Activated T-cell treated with anti-CD3 and anti-CD28 coated beads for 1 hour (primary cell): ENCODE measurements around the gene GDPD1.
"Not testable (repeated sequence)": the region's sequence is repeated elsewhere in the genome, so short reads cannot be mapped to it uniquely, and the experiment has no call there.

Source experiments
- DNase-seq: peaks from one replicate; pipeline ENCODE4 v3.0.0-alpha.2; 2020; ENCODE audit warnings: low read depth

The GDPD1 gene

GRCh38 chr17:59254742-59255141 is 34.4 kb downstream of the GDPD1 start:
- DNase-seq: no peak

GRCh38 chr17:59257101-59257500 is 36.8 kb downstream of the GDPD1 start:
- DNase-seq: no peak

- DNase-seq: no peak
Measured at GRCh38 chr17:59260722-59261121, 40.4 kb downstream of the GDPD1 start.

DNA sequence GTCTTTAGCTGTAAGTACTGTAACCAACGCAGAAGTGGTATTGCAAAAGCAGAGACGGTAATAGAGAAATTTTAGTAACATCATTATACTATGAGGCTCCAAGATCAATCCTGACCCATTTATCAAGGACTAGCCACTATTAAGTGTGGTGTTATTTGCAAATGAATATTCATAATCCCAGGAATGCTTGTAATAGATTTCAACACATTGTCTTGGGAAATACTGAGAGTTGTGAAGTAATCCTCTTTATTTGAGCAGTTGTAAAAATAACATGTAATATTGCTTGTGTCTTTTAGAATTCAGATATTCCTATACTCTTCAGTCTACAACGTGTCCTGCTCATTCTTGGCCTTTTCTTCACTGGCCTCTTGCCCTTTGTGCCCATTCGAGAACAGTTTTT is 46.4 kb downstream of the GDPD1 start:
- DNase-seq: no peak

GRCh38 chr17:59267776-59268175 is 47.5 kb downstream of the GDPD1 start:
- DNase-seq: no peak

DNA sequence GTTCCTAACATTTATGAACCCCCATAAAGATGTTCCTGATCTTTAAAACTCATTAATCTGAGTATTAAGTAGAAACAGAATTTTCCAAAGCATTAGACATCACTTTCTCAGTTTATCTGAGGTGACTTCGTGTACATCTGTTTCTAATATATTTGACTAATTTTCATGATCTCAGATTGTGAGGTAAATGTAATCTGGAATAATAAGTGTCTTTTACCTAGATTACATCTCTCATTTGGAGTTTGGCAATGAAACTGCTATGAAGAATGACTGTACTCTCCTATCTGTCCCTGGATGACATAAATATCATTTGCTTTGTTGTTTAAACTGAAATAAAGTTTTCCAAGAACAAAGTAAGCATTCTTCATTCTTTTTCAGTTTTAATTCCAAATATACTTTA is 55.3 kb downstream of the GDPD1 start:
- DNase-seq: no peak

DNA sequence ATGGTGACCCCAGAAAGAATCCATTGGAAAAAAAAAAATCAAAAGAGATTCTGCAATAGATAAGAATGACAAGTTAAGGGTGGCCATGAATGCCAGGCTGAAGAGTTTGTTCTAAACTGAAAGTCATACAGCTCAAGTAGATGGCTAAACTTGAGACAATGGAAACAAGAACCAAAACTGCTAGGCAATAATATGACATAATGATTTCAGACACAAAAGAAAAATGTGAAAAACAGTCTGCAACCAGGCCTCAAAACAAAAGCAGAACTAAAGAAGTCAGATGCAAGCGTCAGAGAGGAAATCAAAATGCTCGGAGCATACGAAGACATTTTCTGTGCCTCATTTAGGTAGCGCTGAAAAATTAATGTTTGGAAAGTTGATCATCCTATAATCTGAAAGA is 56.7 kb downstream of the GDPD1 start:
- DNase-seq: no peak

GRCh38 chr17:59278406-59278805 is 58.1 kb downstream of the GDPD1 start:
- no peak for DNase-seq

GRCh38 chr17:59284317-59284716 is 64.0 kb downstream of the GDPD1 start:
- DNase-seq: no peak

- DNase-seq: no peak
Measured at GRCh38 chr17:59287452-59287851, 67.1 kb downstream of the GDPD1 start.

- no peak for DNase-seq
Measured at GRCh38 chr17:59287891-59288290, 67.6 kb downstream of the GDPD1 start.

DNA sequence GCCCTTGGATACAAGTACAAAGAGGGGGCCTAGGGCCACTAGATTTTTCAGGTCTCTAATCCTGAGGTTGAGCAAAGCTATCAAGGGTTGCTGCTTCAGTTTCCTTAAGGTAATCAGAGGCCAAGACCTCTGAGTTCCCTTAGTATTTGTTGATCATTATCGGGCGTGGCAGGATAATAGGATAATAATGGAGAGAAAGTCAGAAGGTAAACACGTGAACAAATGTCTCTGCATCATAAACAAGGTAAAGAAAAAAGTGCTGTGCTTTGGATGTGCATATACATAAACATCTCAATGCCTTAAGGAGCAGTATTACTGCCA is 69.6 kb downstream of the GDPD1 start:
- DNase-seq: no peak

DNA sequence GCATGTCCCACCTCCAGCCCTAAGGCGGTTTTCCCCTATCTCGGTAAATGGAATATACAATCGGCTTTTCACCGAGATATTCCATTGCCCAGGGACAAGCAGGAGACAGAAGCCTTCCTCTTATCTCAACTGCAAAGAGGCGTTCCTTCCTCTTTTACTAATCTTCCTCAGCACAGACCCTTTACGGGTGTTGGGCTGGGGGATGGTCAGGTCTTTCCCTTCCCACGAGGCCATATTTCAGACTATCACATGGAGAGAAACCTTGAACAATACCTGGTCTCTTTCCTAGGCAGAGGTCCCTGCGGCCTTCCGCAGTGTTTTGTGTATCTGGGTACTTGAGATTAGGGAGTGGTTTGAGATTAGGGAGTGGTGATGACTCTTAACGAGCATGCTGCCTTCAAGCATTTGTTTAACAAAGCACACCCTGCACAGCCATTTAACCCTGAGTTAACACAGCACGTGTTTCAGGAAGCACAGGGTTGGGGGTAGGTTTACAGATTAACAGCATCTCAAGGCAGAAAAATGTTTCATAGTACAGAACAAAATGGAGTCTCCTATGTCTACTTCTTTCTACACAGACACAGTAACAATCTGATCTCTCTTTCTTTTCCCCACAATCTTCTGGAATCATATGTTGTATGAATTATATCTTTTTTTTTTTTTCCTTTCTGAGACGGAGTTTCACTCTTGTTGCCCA is 70.1 kb downstream of the GDPD1 start:
- DNase-seq: not testable (repeated sequence)

- DNase-seq: no peak
Measured at GRCh38 chr17:59292174-59292523, 71.8 kb downstream of the GDPD1 start.

DNA sequence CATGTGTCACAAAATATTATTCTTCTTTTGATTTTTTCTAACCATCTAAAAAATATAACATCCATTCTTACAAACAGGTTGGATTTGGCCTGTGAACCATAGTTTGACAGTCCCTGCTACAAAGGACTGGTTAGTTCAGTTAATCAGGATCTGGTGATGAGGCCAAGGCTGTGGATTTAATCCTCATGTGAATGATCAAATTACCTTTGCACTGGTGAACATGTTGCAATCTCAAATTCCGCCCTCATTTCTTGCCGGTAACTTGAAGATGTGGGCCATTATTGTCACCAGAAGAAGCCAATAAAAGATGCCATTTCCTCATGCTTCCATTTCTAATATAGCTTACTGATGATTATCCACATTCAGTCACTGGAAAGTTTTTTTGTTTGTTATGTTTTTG is 75.9 kb downstream of the GDPD1 start:
- DNase-seq: no peak

DNA sequence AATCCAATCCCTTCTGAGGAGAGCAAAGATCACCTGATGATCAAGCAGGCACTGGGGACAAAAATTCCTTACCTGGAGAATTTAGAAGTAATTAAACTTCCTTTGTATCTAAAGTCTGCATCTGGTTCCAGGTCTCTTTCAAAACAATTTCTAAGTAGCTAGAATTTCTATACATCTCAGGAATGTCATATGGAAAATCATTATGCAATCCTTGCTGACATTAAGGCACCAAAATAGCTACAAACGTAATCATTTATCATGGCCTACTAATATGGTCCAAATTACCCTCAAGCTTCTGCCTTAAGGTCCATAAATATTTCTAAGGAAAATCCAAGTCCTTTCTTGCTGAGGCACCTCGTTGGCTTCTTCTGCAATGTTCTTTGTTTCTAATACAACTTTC is 78.2 kb downstream of the GDPD1 start:
- no peak for DNase-seq

DNA sequence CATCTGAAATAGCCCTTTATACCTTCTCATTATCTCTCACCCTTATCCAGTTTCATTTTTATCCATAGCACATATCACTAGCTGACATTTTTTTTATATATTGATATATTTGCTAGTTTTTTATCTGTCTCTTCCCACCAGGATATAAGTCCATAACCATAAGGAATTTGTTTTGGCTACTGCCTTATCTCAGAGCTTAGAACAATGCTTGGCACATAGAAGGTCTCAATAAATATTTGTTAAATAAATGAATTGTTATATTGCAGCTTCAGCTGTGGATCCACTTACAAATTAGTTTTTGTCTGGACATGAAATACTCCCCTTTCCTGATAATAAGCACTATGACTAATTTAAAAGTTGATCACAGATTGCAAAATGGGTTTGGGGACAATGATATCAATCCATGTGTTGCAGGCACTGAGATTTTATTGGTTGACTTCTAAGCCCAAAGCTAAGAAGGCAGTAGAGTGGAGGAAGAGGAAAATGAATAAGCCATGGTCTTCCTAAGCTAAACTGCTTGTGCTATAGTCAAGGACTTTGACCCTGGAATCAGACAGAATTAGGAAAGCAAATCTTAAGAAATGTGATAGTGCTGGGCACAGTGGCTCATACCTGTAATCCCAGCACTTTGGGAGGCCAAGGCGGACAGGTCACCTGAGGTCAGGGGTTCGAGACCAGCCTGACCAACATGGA is 79.2 kb downstream of the GDPD1 start:
- DNase-seq: no peak

DNA sequence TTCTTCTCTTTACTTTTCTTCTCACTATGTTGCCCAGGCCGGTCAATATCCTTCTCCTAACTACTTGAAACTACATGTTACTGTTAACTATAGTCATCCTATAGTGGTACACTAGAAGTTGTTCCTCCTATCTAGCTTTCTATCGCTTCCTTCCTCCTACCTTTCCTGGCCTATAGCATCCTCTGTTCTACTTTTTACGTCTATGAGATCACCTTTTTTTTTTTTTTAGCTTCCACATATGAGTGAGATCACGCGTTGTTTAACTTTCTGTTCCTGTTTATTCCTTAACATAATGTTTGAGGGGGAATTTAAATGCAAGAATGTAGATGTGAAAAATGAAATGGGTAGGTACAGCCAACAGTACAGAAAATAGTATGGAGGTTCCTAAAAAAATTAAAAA is 80.6 kb downstream of the GDPD1 start:
- no peak for DNase-seq

DNA sequence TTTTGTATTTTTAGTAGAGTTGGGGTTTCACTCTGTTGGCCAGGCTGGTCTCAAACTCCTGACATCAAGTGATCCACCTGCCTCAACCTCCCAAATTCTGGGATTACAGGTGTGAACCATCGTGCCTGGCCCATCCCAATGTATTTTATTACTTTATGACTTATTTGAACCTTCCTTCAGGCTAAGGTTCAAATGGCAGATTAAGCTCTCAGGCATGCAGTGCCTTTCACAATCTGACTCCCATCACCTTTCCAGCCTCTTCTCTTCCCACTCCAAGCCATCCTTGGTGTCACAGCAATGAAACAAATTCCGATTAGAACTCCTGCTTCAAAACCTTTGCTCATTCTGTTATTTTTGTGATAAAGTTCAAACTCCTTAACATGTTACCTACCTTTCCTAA is 84.5 kb downstream of the GDPD1 start:
- DNase-seq: no peak

DNA sequence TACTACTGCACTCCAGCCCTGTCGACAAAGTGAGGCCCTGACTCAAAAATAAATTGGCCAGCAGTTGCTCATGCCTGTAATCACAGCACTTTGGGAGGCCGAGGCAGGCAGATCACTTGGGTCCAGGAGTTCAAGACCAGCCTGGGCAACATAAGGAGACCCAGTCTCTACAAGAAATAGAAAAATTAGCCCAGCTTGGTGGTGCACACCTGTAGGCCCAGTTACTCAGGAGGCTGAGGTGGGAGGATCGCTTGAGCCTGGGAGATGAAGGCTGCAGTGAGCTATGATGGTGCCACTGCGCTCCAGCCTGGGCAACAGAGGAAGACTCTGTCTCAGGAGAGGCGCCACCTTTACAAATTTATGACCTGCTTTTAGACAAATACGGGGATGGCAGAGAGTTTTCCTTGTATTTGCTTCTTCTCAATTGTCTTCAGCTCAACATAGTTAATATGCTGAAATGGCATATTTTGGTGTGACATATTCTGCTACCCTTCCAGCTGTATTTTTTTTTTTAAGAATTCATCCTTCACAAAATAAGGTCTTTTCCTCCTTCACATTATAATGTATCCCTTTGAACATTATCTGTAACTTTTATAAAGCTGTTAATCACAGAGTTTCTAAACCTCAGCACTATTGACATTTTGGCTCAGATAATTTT is 90.1 kb downstream of the GDPD1 start:
- DNase-seq: no peak

DNA sequence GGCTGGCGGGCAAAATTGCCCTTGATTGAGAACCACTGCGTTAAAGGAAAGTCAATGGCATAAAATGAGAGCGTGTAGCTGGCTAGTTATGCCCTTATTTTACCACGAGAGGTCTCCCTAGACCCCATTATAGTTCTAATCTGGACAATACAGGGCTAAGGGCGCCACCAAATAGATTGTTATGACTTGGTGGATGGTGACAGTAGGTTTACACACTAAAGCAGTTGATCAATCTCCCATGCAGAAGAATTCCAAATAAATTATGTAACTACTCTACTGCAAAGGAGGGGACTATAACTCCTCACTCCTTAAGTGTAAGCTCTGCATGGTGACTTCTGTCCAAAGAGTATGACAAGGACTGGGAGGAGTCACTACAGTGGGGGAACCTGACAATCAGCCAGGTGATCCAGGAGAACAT is 90.7 kb downstream of the GDPD1 start:
- DNase-seq: no peak

DNA sequence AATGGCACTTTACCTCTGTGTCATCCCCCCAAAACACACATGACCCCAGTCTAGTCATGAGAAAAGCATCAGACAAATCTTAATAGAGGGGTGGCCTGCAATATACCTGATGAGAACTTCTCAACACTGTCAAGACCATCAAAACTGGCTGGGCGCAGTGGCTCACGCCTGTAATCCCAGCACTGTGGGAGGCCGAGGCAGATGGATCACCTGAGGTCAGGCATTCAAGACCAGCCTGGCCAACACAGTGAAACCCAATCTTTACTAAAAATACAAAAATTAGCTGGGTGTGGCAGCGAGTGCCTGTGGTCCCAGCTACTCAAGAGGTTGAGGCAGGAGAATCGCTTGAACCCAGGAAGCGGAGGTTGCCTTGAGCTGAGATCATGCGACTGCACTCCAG is 91.2 kb downstream of the GDPD1 start:
- not testable (repeated sequence) for DNase-seq

DNA sequence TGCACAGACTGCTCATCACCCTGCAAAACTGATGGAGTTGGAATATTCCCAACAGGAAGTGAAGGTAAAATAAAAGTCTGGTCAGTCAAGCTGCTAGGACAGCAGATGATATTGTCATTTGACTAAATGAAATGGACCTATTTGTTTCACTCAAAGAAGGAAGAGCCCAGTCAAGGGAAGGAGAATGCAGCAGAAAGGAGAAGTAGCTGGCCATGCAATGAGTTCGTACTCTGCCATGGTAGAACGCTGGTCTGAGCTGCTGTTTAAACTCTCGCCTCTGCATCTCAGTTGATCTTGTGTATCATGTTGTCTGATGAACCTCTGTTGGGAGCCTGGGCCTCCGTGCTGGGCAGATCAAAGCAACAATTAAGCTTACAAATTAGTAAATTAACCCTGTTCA is 95.6 kb downstream of the GDPD1 start:
- DNase-seq: no peak
